Vagina (tissue), 2 donors: Measurements from ENCODE around the gene VSTM4. TPM values are rescaled to one million over a fixed set of nuclear protein-coding genes. Genes with fewer than 3 reads are reported as not detected.

Experiments used
- DNase-seq, 2 donors: peaks; one replicate each; pipeline ENCODE4 v3.0.0-alpha.2; 2017; ENCODE audit errors: extremely low spot score in 2 of 2
- H3K27ac ChIP-seq: fragments of 200-600 bp; sonication (generic); one replicate; pipeline ENCODE4 v1.5.1; 2019
- H3K27me3 ChIP-seq: fragments of 200-600 bp; sonication (generic); one replicate; pipeline ENCODE4 v1.5.1; 2019
- H3K36me3 ChIP-seq, 2 donors: fragments of 200-600 bp; sonication (generic); one replicate each; pipeline ENCODE4 v1.5.1; 2017 to 2019
- H3K4me1 ChIP-seq: fragments of 200-600 bp; sonication (generic); one replicate; pipeline ENCODE4 v1.5.1; 2019
- H3K4me3 ChIP-seq, 2 donors: fragments of 200-600 bp; sonication (generic); 1 replicate in 1 of 2; 2 replicates in 1 of 2; pipeline ENCODE4 v1.5.1; 2016 to 2019
- H3K9me3 ChIP-seq: fragments of 200-600 bp; sonication (generic); one replicate; pipeline ENCODE4 v1.5.1; 2019
- POLR2A ChIP-seq, 2 donors: fragments of 450-650 bp; IDR thresholded peaks; one replicate each; pipeline ENCODE4 v1.6.1; 2017; ENCODE audit warnings: antibody characterized with exemption in 2 of 2, mild to moderate bottlenecking in 2 of 2, moderate library complexity in 2 of 2
- POLR2AphosphoS5 ChIP-seq, 2 donors: sonication (generic); formaldehyde crosslinking; IDR thresholded peaks; one replicate each; pipeline ENCODE4 v1.9.0; 2017; ENCODE audit warnings: antibody characterized with exemption in 2 of 2, mild to moderate bottlenecking in 2 of 2, low read depth in 1 of 2; ENCODE audit not compliant: insufficient read depth in 1 of 2
- intact Hi-C: fragments of 100-400 bp; cut with DNase I; formaldehyde crosslinking; loops from one replicate; pipeline ENCODE4 v1.15.1; 2023
- total RNA-seq: library from RNA; depleted of rRNA; stranded (reverse); fragments of >200 nt; gene quantifications from one replicate; pipeline ENCODE4 v1.2.3, GENCODE V29; 2016
- TF ChIP-seq, protein P1 (sequence below), 3 experiments: fragments of 450-650 bp in 2 of 3; fragments of 200-600 bp in 1 of 3; sonication (generic) in 1 of 3; IDR thresholded peaks; one replicate each; pipeline ENCODE4 v1.5.1; 2017 to 2019; ENCODE audit warnings: antibody characterized with exemption in 3 of 3, mild to moderate bottlenecking in 2 of 3, moderate library complexity in 2 of 3

VSTM4 gene
- total RNA-seq, 1 donor from 2014 or later, result 14.0 TPM

DNA sequence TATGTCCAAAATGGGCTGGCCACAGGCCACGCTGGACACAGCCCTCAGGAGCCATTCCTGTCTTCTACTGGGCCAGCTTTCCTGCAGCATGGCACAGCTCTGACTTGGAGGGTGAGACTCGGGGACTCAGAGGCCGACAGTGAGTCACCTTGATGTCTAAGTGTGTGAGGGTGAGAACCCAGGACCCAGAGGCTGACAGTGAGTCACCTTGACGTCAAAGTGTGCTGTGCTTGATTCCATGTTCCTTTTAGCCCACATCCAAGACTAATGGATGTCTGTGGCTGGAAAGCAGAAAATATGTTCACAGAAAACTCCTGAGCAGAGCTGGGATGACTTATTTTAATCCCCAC is 24.5 kb upstream of the VSTM4 start:
- Histone ChIP-seq H3K27me3 (no peaks in the 10 kb centered on the region), H3K4me1 (peaks cover 47% of the 10 kb centered on the region), H3K4me3 (no peak overlapping the region), H3K9me3 (no peaks in the 10 kb centered on the region), H3K36me3 (no peaks in the 10 kb centered on the region), H3K27ac (peak overlapping the region; percentile 81)
- peak in 1 of 2 donors; percentile 74 for DNase-seq
- TF ChIP-seq POLR2A (IDR thresholded peaks at IDR 0.05) (no peak), POLR2AphosphoS5 (IDR thresholded peaks at IDR 0.05; ENCODE audit: insufficient read depth in 1 of 2, low read depth in 1 of 2) (no peak)
- TF ChIP-seq, protein P1, sequence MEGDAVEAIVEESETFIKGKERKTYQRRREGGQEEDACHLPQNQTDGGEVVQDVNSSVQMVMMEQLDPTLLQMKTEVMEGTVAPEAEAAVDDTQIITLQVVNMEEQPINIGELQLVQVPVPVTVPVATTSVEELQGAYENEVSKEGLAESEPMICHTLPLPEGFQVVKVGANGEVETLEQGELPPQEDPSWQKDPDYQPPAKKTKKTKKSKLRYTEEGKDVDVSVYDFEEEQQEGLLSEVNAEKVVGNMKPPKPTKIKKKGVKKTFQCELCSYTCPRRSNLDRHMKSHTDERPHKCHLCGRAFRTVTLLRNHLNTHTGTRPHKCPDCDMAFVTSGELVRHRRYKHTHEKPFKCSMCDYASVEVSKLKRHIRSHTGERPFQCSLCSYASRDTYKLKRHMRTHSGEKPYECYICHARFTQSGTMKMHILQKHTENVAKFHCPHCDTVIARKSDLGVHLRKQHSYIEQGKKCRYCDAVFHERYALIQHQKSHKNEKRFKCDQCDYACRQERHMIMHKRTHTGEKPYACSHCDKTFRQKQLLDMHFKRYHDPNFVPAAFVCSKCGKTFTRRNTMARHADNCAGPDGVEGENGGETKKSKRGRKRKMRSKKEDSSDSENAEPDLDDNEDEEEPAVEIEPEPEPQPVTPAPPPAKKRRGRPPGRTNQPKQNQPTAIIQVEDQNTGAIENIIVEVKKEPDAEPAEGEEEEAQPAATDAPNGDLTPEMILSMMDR (IDR thresholded peaks at IDR 0.05), result no peak
- intact Hi-C loops, result no loop called here

DNA sequence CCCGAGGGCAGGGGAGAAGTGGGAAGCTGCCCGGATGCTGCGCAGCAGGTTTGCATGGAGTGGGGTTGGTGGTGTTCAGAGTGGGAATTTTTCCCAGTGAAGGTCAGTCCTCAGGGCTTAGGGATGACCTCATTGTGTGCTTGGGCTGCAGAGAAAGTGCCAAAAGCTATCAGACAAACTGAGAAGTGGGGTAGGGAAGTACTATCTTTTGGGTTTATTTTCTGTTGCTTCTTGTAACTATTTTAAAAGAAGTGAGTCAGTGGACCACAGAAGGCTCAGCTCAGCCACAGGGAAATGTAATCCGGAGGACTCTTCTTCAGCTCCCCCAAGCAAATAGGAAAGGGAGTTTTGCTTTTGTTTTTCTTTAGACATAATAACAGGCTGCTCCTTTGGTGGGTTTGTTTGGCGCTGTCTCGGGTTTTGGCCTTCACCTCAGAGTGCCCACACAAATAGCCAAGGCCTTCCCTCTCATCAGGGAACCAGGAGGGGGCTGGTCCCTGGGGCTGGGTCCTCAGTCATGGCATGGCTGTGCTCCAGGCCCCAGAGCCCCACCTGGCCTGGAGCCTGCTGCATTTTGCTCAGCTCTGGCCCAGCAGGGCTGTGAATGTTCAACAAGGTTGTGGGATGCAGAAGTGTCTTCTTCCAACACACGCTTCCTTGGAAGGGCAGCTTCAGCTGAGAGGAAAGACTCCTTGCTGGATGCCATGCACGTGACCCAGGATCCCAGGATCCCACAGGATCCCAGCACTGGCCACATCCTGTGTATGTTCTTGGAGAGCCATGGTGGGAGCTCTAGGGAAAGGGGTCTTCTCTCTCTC is 23.9 kb upstream of the VSTM4 start:
- no peaks in the 10 kb centered on the region for H3K36me3 ChIP-seq
- peak overlapping the region; percentile 81 for H3K27ac ChIP-seq
- H3K4me3 ChIP-seq, result no peak overlapping the region
- peaks cover 47% of the 10 kb centered on the region for H3K4me1 ChIP-seq
- no peaks in the 10 kb centered on the region for H3K9me3 ChIP-seq
- TF ChIP-seq POLR2AphosphoS5 (IDR thresholded peaks at IDR 0.05; ENCODE audit: insufficient read depth in 1 of 2, low read depth in 1 of 2), result no peak
- TF ChIP-seq, protein P1 (IDR thresholded peaks at IDR 0.05), result no peak
- no peak for TF ChIP-seq POLR2A (IDR thresholded peaks at IDR 0.05)
- peak in 1 of 2 donors; percentile 37 for DNase-seq
- intact Hi-C loops, result no loop called here
- no peaks in the 10 kb centered on the region for H3K27me3 ChIP-seq

DNA sequence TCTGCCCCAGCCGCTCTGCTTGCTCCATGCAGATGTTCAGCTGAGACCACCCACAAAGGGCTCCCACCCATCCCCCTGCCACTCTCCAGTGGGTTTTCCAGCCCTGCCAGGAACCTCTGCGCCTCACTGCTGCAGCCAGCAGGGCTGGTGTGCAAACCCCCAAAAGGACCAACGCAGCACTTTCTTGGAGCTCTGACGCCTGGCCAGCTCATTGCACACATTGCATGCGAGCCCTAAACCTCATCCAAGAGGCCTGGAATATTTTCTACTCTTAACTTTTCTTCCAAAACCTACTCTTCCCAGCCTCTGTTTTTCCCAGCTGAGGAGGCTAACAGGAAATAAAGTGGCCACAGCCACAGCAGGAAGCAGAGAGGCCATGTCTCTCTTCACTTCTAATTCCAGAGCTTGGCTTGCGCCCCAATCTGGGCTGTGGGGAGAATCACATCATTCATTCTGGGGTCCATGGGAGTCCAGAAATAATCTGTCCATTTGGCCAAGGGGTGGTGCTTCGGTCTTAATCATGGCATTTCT is 23.1 kb upstream of the VSTM4 start:
- intact Hi-C loops, result no loop called here
- TF ChIP-seq POLR2AphosphoS5 (IDR thresholded peaks at IDR 0.05; ENCODE audit: insufficient read depth in 1 of 2, low read depth in 1 of 2), result no peak
- no peak for TF ChIP-seq POLR2A (IDR thresholded peaks at IDR 0.05)
- TF ChIP-seq, protein P1 (IDR thresholded peaks at IDR 0.05), result no peak
- H3K4me1 ChIP-seq, result peaks cover 39% of the 10 kb centered on the region
- no peak overlapping the region for H3K4me3 ChIP-seq
- peak in 1 of 2 donors; percentile 46 for DNase-seq
- H3K27me3 ChIP-seq, result no peaks in the 10 kb centered on the region
- no peaks in the 10 kb centered on the region for H3K36me3 ChIP-seq
- peak overlapping the region; percentile 81 for H3K27ac ChIP-seq
- H3K9me3 ChIP-seq, result no peaks in the 10 kb centered on the region

DNA sequence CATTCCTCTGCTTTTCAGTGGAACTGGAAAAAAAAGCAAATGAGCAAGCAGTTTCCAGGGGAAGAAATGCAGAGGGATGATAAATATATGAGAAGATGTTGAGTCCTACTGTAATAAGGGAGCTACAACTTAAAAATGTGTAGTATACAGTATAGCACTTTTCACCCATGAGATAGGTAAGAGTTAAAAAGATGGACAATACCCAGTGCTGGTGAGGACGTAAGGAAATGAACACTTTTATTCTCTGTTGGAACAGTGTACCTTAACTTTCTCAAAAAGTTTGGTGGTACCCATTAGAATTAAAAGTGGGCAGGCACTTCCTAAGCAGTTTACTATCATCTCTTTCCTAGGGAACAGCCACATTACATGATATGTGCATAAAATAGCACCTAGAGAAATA is 21.2 kb upstream of the VSTM4 start:
- Histone ChIP-seq H3K9me3 (no peaks in the 10 kb centered on the region), H3K27ac (peak overlapping the region; percentile 69), H3K36me3 (no peaks in the 10 kb centered on the region), H3K4me1 (peaks cover 38% of the 10 kb centered on the region), H3K4me3 (no peak overlapping the region), H3K27me3 (no peaks in the 10 kb centered on the region)
- intact Hi-C loops, result no loop called here
- no peak for DNase-seq
- TF ChIP-seq, protein P1 (IDR thresholded peaks at IDR 0.05), result no peak
- no peak for TF ChIP-seq POLR2A (IDR thresholded peaks at IDR 0.05)
- TF ChIP-seq POLR2AphosphoS5 (IDR thresholded peaks at IDR 0.05; ENCODE audit: insufficient read depth in 1 of 2, low read depth in 1 of 2), result no peak
